Measurements from ENCODE around the gene ARHGAP36. TPM values are rescaled to one million over a fixed set of nuclear protein-coding genes. Genes with fewer than 3 reads are reported as not detected.

The ARHGAP36 gene
- total RNA-seq (not detected), polyA plus RNA-seq (not detected)

DNA sequence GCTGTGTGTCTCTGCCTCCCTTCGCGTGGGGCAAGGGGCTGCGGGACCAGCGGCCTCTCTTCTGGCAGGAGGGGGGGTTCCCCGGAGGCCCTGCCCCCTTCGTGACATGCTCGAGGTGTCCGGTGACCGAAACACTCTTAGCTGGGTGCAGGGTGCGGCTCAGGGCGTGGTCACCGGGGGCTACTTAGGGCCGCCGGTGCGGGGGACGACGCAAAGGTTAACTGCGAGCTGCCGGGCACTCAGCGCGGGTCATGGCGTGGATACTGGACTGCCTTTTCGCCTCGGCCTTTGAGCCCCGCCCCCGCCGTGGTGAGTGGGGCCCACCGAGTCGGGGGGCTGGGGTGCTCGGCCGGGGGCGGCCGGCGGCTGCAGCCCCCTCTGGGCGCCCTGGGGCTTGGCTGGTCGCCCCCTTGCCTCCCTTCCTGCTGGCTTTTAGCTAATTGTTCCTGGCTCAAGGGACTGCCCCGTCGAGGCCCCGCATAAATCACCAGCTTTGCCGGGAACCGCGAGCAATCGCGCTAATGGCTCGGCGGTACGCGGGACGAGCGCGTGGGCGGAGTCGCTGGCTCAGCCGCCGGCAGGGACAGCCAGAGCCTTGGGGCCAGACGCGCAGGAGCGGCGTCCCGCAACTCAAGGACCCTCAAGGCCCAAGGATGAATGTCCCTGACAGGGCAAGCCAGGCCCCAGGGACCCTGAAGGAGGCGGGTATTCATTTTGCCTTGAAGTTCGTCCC lies at the start of gene ARHGAP36:
TSS of gene ARHGAP36 (plus strand) at position 211 of the 733 bp plus-strand sequence. CDS start 23,320 bp downstream, outside the sequence.
- DNase-seq = no peak
- Mint-ChIP-seq H3K9me3 (peaks cover 0 to 2% (median 0%) of the 10 kb centered on the region in 8 donors), H3K36me3 (no peaks in the 10 kb centered on the region), H3K4me1 (no peaks in the 10 kb centered on the region), H3K4me3 (no peak within 1 kb of the TSS), H3K27me3 (peaks cover 5 to 16% of the 10 kb centered on the region in 2 donors), H3K27ac (no peak within 1 kb of the TSS)
- Histone ChIP-seq H3K4me1 (ENCODE audit: insufficient read depth, low read length) (no peaks in the 10 kb centered on the region), H3K4me3 (ENCODE audit: low read length in 2 of 2) (no peak within 1 kb of the TSS), H3K9me3 (ENCODE audit: control insufficient read depth in 1 of 2, low read length in 2 of 2) (no peaks in the 10 kb centered on the region), H3K27me3 (ENCODE audit: insufficient read depth, low read length) (no peaks in the 10 kb centered on the region), H3K36me3 (ENCODE audit: insufficient read depth, low read length) (no peaks in the 10 kb centered on the region), H3K27ac (ENCODE audit: low read depth, low read length) (no peak within 1 kb of the TSS)
- intact Hi-C loops (cut with micrococcal nuclease) = no loop called here
- ChIA-PET POLR2A (ENCODE audit: partially characterized antibody) (no interaction called here), CTCF (ENCODE audit: partially characterized antibody) (no interaction called here)

DNA sequence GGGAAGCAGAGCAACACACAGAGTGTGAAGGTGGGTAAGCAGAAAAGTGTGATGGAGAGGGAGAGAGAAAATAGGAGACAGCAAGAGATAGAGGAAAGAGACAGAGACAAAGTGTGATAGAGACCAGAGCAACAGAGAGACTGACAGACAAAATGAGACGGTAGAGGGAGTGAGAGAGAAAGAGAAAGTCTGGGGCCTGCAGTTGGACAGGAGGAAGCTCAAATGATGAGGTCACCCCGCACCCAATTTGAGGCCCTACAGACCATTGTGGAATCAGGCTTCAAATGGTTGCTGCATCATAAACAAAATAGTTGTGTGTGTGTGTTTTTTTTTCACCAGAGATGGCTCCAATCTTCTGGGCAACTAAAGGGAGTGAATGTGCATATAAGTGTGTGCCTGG lies 48.0 kb upstream of the ARHGAP36 start:
- Histone ChIP-seq H3K27ac (ENCODE audit: low read depth, low read length) (no peak overlapping the region), H3K27me3 (ENCODE audit: insufficient read depth, low read length) (no peaks in the 10 kb centered on the region), H3K9me3 (ENCODE audit: control insufficient read depth in 1 of 2, low read length in 2 of 2) (no peaks in the 10 kb centered on the region), H3K36me3 (ENCODE audit: insufficient read depth, low read length) (no peaks in the 10 kb centered on the region), H3K4me3 (ENCODE audit: low read length in 2 of 2) (no peak overlapping the region), H3K4me1 (ENCODE audit: insufficient read depth, low read length) (no peaks in the 10 kb centered on the region)
- ChIA-PET CTCF (ENCODE audit: partially characterized antibody) (no interaction called here), POLR2A (ENCODE audit: partially characterized antibody) (no interaction called here)
- peak overlapping the region in 1 of 7 donors; percentile 48 for H3K27ac Mint-ChIP-seq
- no peak overlapping the region for H3K4me3 Mint-ChIP-seq
- H3K36me3 Mint-ChIP-seq = no peaks in the 10 kb centered on the region
- intact Hi-C loops (cut with micrococcal nuclease) = no loop called here
- H3K4me1 Mint-ChIP-seq = no peaks in the 10 kb centered on the region
- peaks cover 0 to 3% (median 0%) of the 10 kb centered on the region in 8 donors for H3K9me3 Mint-ChIP-seq
- H3K27me3 Mint-ChIP-seq = peaks cover 0 to 6% of the 10 kb centered on the region in 2 donors
- DNase-seq = no peak

DNA sequence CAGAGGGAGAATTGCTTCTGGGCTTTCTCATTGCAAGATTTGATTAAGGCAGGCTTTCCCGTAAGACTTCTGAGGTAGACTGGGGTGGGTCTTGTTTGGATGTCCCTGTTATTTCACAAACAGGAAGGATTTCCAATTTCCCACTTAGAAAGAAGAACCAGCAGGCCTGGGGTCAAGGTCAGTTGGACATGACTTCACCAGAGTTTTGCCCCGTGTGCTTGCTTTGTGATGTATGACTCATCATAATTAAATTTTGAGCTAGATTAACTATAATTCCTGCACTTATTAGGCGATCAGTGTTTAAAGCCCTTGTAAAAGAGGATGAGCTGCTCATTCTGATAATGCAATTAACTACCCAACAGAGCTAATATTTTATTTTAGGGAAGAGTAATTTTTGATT lies 32.8 kb upstream of the ARHGAP36 start:
- H3K9me3 ChIP-seq (ENCODE audit: control insufficient read depth in 1 of 2, low read length in 2 of 2) = no peaks in the 10 kb centered on the region
- peaks cover 4 to 7% of the 10 kb centered on the region in 2 donors for H3K27me3 Mint-ChIP-seq
- no peaks in the 10 kb centered on the region for H3K27me3 ChIP-seq (ENCODE audit: insufficient read depth, low read length)
- POLR2A ChIA-PET (ENCODE audit: partially characterized antibody) = no interaction called here
- intact Hi-C loops (cut with micrococcal nuclease) = no loop called here
- H3K4me3 ChIP-seq (ENCODE audit: low read length in 2 of 2) = no peak overlapping the region
- no peak for DNase-seq
- H3K27ac ChIP-seq (ENCODE audit: low read depth, low read length) = no peak overlapping the region
- CTCF ChIA-PET (ENCODE audit: partially characterized antibody) = no interaction called here
- peaks cover 0 to 5% (median 0%) of the 10 kb centered on the region in 8 donors for H3K9me3 Mint-ChIP-seq
- no peaks in the 10 kb centered on the region for H3K36me3 Mint-ChIP-seq
- H3K4me1 Mint-ChIP-seq = no peaks in the 10 kb centered on the region
- H3K36me3 ChIP-seq (ENCODE audit: insufficient read depth, low read length) = no peaks in the 10 kb centered on the region
- H3K27ac Mint-ChIP-seq = no peak overlapping the region
- no peak overlapping the region for H3K4me3 Mint-ChIP-seq
- H3K4me1 ChIP-seq (ENCODE audit: insufficient read depth, low read length) = no peaks in the 10 kb centered on the region

DNA sequence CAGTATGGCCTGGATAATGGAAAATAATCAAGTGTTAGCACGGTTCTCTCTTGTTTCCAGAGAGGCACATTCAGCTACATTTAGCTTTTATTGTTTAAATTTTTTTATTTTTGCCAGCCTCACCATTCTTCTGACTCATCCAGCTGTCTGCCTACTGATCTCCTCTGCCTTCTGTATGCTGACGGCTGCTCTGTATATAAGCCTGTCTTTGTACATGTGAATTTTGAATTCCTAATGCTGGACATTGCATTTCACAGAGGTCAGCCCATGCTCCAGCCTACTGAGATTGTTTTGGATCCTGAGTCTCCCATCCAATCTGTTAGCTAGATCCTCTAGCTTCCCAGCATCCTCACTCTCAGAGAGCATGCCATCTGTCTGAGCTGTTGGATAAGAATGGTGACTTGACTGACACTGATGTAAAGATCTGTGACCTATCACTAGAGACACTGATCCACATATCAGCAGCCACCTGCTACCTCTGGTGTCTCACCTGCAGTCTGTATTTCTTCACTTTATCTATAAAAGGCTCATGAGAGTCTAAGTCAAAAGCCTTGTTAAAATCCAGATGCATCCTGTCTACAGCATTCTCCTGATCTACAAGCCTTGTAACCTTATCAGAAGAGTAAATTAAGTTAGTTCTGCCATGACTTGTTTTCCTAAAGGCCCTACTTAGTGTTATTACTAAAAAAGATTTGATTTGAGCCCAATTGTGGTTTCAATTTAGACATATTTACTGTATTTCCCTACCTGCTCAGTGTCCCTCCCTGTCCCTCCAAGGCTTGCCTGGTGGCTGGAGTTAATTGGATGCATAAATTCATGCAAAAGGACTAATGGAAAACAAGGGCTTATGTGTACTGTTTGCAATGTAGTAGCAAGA lies 25.6 kb upstream of the ARHGAP36 start:
- POLR2A ChIA-PET (ENCODE audit: partially characterized antibody) = no interaction called here
- Mint-ChIP-seq H3K4me3 (no peak overlapping the region), H3K27me3 (peaks cover 0 to 2% of the 10 kb centered on the region in 2 donors), H3K27ac (no peak overlapping the region), H3K36me3 (no peaks in the 10 kb centered on the region), H3K9me3 (no peaks in the 10 kb centered on the region), H3K4me1 (no peaks in the 10 kb centered on the region)
- no peaks in the 10 kb centered on the region for H3K36me3 ChIP-seq (ENCODE audit: insufficient read depth, low read length)
- H3K4me1 ChIP-seq (ENCODE audit: insufficient read depth, low read length) = no peaks in the 10 kb centered on the region
- no peaks in the 10 kb centered on the region for H3K9me3 ChIP-seq (ENCODE audit: control insufficient read depth in 1 of 2, low read length in 2 of 2)
- CTCF ChIA-PET (ENCODE audit: partially characterized antibody) = no interaction called here
- DNase-seq = no peak
- no peaks in the 10 kb centered on the region for H3K27me3 ChIP-seq (ENCODE audit: insufficient read depth, low read length)
- no peak overlapping the region for H3K27ac ChIP-seq (ENCODE audit: low read depth, low read length)
- intact Hi-C loops (cut with micrococcal nuclease) = no loop called here
- no peak overlapping the region for H3K4me3 ChIP-seq (ENCODE audit: low read length in 2 of 2)

DNA sequence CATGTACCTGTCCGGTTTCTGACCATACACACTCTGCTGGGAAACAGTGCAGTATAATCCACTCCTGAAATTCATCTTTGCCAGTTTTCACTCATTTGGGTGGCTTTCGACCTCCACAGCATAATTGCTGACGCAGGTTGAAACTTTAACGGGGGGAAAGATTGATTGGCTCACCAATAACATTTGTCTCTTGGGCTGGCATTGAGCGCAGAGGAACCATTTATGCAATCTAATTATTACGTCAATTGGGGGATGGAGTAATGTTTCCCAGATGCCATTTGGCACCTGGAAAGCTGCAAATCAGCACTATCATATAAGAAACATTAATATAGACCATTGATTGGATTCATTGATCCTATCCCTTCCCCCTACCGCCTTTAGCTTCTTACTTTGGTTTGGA lies 24.1 kb upstream of the ARHGAP36 start:
- Histone ChIP-seq H3K27me3 (ENCODE audit: insufficient read depth, low read length) (no peaks in the 10 kb centered on the region), H3K27ac (ENCODE audit: low read depth, low read length) (no peak overlapping the region), H3K36me3 (ENCODE audit: insufficient read depth, low read length) (no peaks in the 10 kb centered on the region), H3K4me1 (ENCODE audit: insufficient read depth, low read length) (no peaks in the 10 kb centered on the region), H3K9me3 (ENCODE audit: control insufficient read depth in 1 of 2, low read length in 2 of 2) (no peaks in the 10 kb centered on the region), H3K4me3 (ENCODE audit: low read length in 2 of 2) (no peak overlapping the region)
- Mint-ChIP-seq H3K4me1 (no peaks in the 10 kb centered on the region), H3K9me3 (no peaks in the 10 kb centered on the region), H3K27me3 (peaks cover 0 to 2% of the 10 kb centered on the region in 2 donors), H3K36me3 (no peaks in the 10 kb centered on the region), H3K27ac (no peak overlapping the region), H3K4me3 (no peak overlapping the region)
- intact Hi-C loops (cut with micrococcal nuclease) = no loop called here
- no peak for DNase-seq
- POLR2A ChIA-PET (ENCODE audit: partially characterized antibody) = no interaction called here
- CTCF ChIA-PET (ENCODE audit: partially characterized antibody) = no interaction called here

- H3K4me1 ChIP-seq (ENCODE audit: insufficient read depth, low read length) = no peaks in the 10 kb centered on the region
- POLR2A ChIA-PET (ENCODE audit: partially characterized antibody) = no interaction called here
- CTCF ChIA-PET (ENCODE audit: partially characterized antibody) = no interaction called here
Measured at GRCh38 chrX:131040781-131041180, 17.4 kb upstream of the ARHGAP36 start.

DNA sequence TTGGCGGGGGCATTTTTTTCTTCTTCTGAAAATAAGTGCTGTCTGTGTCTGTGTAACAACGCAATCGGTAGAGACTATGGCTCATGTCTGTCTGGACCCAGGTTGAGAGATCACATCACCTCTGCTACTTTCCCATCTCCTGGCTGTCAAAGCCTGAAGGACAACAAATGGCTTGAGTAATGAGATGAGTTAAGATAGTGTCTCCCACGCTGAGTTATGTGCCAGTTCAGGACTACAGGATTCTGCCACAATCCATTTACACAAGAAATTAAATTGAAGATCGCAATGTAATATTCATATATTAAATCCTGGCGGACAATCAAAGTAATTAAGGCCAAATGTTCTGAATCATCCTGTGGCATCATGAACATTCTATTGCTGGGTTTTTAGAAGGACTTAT lies 16.5 kb upstream of the ARHGAP36 start:
- Histone ChIP-seq H3K27me3 (ENCODE audit: insufficient read depth, low read length) (no peaks in the 10 kb centered on the region), H3K9me3 (ENCODE audit: control insufficient read depth in 1 of 2, low read length in 2 of 2) (no peaks in the 10 kb centered on the region), H3K4me3 (ENCODE audit: low read length in 2 of 2) (no peak overlapping the region), H3K27ac (ENCODE audit: low read depth, low read length) (no peak overlapping the region), H3K4me1 (ENCODE audit: insufficient read depth, low read length) (no peaks in the 10 kb centered on the region), H3K36me3 (ENCODE audit: insufficient read depth, low read length) (no peaks in the 10 kb centered on the region)
- Mint-ChIP-seq H3K9me3 (peaks cover 0 to 3% (median 0%) of the 10 kb centered on the region in 8 donors), H3K27ac (no peak overlapping the region), H3K4me1 (no peaks in the 10 kb centered on the region), H3K36me3 (no peaks in the 10 kb centered on the region), H3K27me3 (peaks cover 5 to 12% of the 10 kb centered on the region in 2 donors), H3K4me3 (no peak overlapping the region)
- ChIA-PET CTCF (ENCODE audit: partially characterized antibody) (no interaction called here), POLR2A (ENCODE audit: partially characterized antibody) (no interaction called here)
- intact Hi-C loops (cut with micrococcal nuclease) = no loop called here
- DNase-seq = no peak

More at GRCh38 chrX:131040781-131041180, 17.4 kb upstream of the ARHGAP36 start:
- Mint-ChIP-seq H3K9me3 (peaks cover 0 to 3% (median 0%) of the 10 kb centered on the region in 8 donors), H3K27me3 (peaks cover 2 to 11% of the 10 kb centered on the region in 2 donors), H3K4me3 (no peak overlapping the region), H3K4me1 (no peaks in the 10 kb centered on the region), H3K27ac (no peak overlapping the region), H3K36me3 (no peaks in the 10 kb centered on the region)
- intact Hi-C loops (cut with micrococcal nuclease) = no loop called here
- Histone ChIP-seq H3K27me3 (ENCODE audit: insufficient read depth, low read length) (no peaks in the 10 kb centered on the region), H3K27ac (ENCODE audit: low read depth, low read length) (no peak overlapping the region), H3K9me3 (ENCODE audit: control insufficient read depth in 1 of 2, low read length in 2 of 2) (no peaks in the 10 kb centered on the region), H3K4me3 (ENCODE audit: low read length in 2 of 2) (no peak overlapping the region), H3K36me3 (ENCODE audit: insufficient read depth, low read length) (no peaks in the 10 kb centered on the region)
- DNase-seq = no peak

All from CD4-positive, alpha-beta memory T cell (primary cell).